ENCODE measurements around the gene ISG20L2. TPM values are rescaled to one million over a fixed set of nuclear protein-coding genes. Genes with fewer than 3 reads are reported as not detected.
"Not testable (repeated sequence)": the region's sequence is repeated elsewhere in the genome, so short reads cannot be mapped to it uniquely, and the experiment has no call there.

The ISG20L2 gene
- total and polyA plus RNA-seq, 4 experiments from 2014 or later, result 11.4 to 53.1 (median 33.6) TPM

GRCh38 chr1:156765666-156766065, 37.1 kb upstream of the ISG20L2 start:
- DNase-seq, result no peak
- intact Hi-C loops (cut with micrococcal nuclease), result no loop called here
- H3K27ac ChIP-seq (ENCODE audit: low read depth, low read length), result no peak overlapping the region
- Mint-ChIP-seq H3K27me3 (no peaks in the 10 kb centered on the region), H3K9me3 (no peaks in the 10 kb centered on the region), H3K36me3 (peaks cover 9 to 14% of the 10 kb centered on the region in 2 donors), H3K4me3 (peak overlapping the region in 2 of 8 donors; percentile 32 to 52), H3K27ac (peak overlapping the region in 1 of 7 donors; percentile 57), H3K4me1 (peaks cover 16 to 27% (median 23%) of the 10 kb centered on the region in 4 donors)
- H3K36me3 ChIP-seq (ENCODE audit: insufficient read depth, low read length), result no peaks in the 10 kb centered on the region
- no peak overlapping the region for H3K4me3 ChIP-seq (ENCODE audit: low read length in 2 of 2)
- no peaks in the 10 kb centered on the region for H3K27me3 ChIP-seq (ENCODE audit: insufficient read depth, low read length)
- peaks cover 36% of the 10 kb centered on the region for H3K4me1 ChIP-seq (ENCODE audit: insufficient read depth, low read length)
- ChIA-PET POLR2A (ENCODE audit: partially characterized antibody) (interaction anchor here (3.3 to 7.8 kb wide), 5 partner anchors 10 to 38 kb away, joined by 17 to 158 read pairs (median 79); partner anchors contain the start of genes HDGF, ISG20L2, METTL25B and MRPL24), CTCF (ENCODE audit: partially characterized antibody) (interaction anchor here (3.9 to 8.7 kb wide), 2 partner anchors 37 to 76 kb away, joined by 16 to 91 read pairs; partner anchors contain the start of genes ISG20L2 and METTL25B)
- H3K9me3 ChIP-seq (ENCODE audit: control insufficient read depth in 1 of 2, low read length in 2 of 2), result no peaks in the 10 kb centered on the region

GRCh38 chr1:156765136-156765535, 36.6 kb upstream of the ISG20L2 start:
- H3K27me3 ChIP-seq (ENCODE audit: insufficient read depth, low read length); H3K4me3 ChIP-seq (ENCODE audit: low read length in 2 of 2); H3K27me3 Mint-ChIP-seq; intact Hi-C loops (cut with micrococcal nuclease); H3K36me3 ChIP-seq (ENCODE audit: insufficient read depth, low read length); H3K27ac ChIP-seq (ENCODE audit: low read depth, low read length); H3K9me3 ChIP-seq (ENCODE audit: control insufficient read depth in 1 of 2, low read length in 2 of 2); H3K9me3 Mint-ChIP-seq; DNase-seq; H3K4me3 Mint-ChIP-seq: not testable (repeated sequence)
- H3K36me3 Mint-ChIP-seq, result peaks cover 5 to 10% of the 10 kb centered on the region in 2 donors
- peaks cover 16 to 22% (median 20%) of the 10 kb centered on the region in 4 donors for H3K4me1 Mint-ChIP-seq
- H3K27ac Mint-ChIP-seq, result peak overlapping the region in 1 of 7 donors; percentile 57
- ChIA-PET POLR2A (ENCODE audit: partially characterized antibody) (interaction anchor here (3.3 to 7.8 kb wide), 5 partner anchors 10 to 38 kb away, joined by 17 to 158 read pairs (median 79); partner anchors contain the start of genes HDGF, ISG20L2, METTL25B and MRPL24), CTCF (ENCODE audit: partially characterized antibody) (interaction anchor here (8.7 kb wide), 1 partner anchor 37 kb away, joined by 91 read pairs; the partner anchor contains the start of genes ISG20L2 and METTL25B)
- peaks cover 32% of the 10 kb centered on the region for H3K4me1 ChIP-seq (ENCODE audit: insufficient read depth, low read length)

- Histone ChIP-seq H3K36me3 (ENCODE audit: insufficient read depth, low read length) (no peaks in the 10 kb centered on the region), H3K27ac (ENCODE audit: low read depth, low read length) (no peak overlapping the region), H3K27me3 (ENCODE audit: insufficient read depth, low read length) (no peaks in the 10 kb centered on the region), H3K4me1 (ENCODE audit: insufficient read depth, low read length) (peaks cover 2% of the 10 kb centered on the region), H3K9me3 (ENCODE audit: control insufficient read depth in 1 of 2, low read length in 2 of 2) (no peaks in the 10 kb centered on the region), H3K4me3 (ENCODE audit: low read length in 2 of 2) (no peak overlapping the region)
- intact Hi-C loops (cut with micrococcal nuclease), result no loop called here
- ChIA-PET POLR2A (ENCODE audit: partially characterized antibody) (interaction anchor here (1.2 to 7.8 kb wide), 2 partner anchors 9 to 20 kb away, joined by 3 to 97 read pairs; partner anchors contain the start of genes HDGF and MRPL24), CTCF (ENCODE audit: partially characterized antibody) (interaction anchor here (0.6 to 1.6 kb wide), 2 partner anchors 35 to 38 kb away, joined by 3 to 4 read pairs; no protein-coding TSS in a partner anchor)
- Mint-ChIP-seq H3K9me3 (no peaks in the 10 kb centered on the region), H3K4me3 (peak overlapping the region in 1 of 8 donors; percentile 26), H3K27ac (no peak overlapping the region), H3K27me3 (no peaks in the 10 kb centered on the region), H3K4me1 (peaks cover 0 to 5% (median 3%) of the 10 kb centered on the region in 4 donors), H3K36me3 (no peaks in the 10 kb centered on the region)
- DNase-seq, result no peak
Measured at GRCh38 chr1:156760796-156761104, 32.2 kb upstream of the ISG20L2 start.

GRCh38 chr1:156760092-156760795, 31.7 kb upstream of the ISG20L2 start:
- peaks cover 0 to 5% (median 3%) of the 10 kb centered on the region in 4 donors for H3K4me1 Mint-ChIP-seq
- no peaks in the 10 kb centered on the region for H3K36me3 ChIP-seq (ENCODE audit: insufficient read depth, low read length)
- no peak overlapping the region for H3K27ac ChIP-seq (ENCODE audit: low read depth, low read length)
- CTCF ChIA-PET (ENCODE audit: partially characterized antibody), result interaction anchor here (0.6 to 1.6 kb wide), 2 partner anchors 34 to 38 kb away, joined by 3 to 4 read pairs; no protein-coding TSS in a partner anchor
- no peaks in the 10 kb centered on the region for H3K9me3 Mint-ChIP-seq
- DNase-seq, result no peak
- no peaks in the 10 kb centered on the region for H3K9me3 ChIP-seq (ENCODE audit: control insufficient read depth in 1 of 2, low read length in 2 of 2)
- H3K36me3 Mint-ChIP-seq, result no peaks in the 10 kb centered on the region
- POLR2A ChIA-PET (ENCODE audit: partially characterized antibody), result interaction anchor here (1.2 to 7.8 kb wide), 2 partner anchors 9 to 19 kb away, joined by 3 to 97 read pairs; partner anchors contain the start of genes HDGF and MRPL24
- no peaks in the 10 kb centered on the region for H3K27me3 Mint-ChIP-seq
- no peak overlapping the region for H3K4me3 ChIP-seq (ENCODE audit: low read length in 2 of 2)
- no peaks in the 10 kb centered on the region for H3K27me3 ChIP-seq (ENCODE audit: insufficient read depth, low read length)
- no peak overlapping the region for H3K4me3 Mint-ChIP-seq
- intact Hi-C loops (cut with micrococcal nuclease), result no loop called here
- no peaks in the 10 kb centered on the region for H3K4me1 ChIP-seq (ENCODE audit: insufficient read depth, low read length)
- H3K27ac Mint-ChIP-seq, result no peak overlapping the region

GRCh38 chr1:156757572-156758253, 29.1 kb upstream of the ISG20L2 start:
- CTCF ChIA-PET (ENCODE audit: partially characterized antibody), result interaction anchor here (0.9 to 2.4 kb wide), 2 partner anchors 11 to 68 kb away, joined by 3 to 8 read pairs; no protein-coding TSS in a partner anchor
- H3K9me3 ChIP-seq (ENCODE audit: control insufficient read depth in 1 of 2, low read length in 2 of 2); H3K9me3 Mint-ChIP-seq; H3K27me3 ChIP-seq (ENCODE audit: insufficient read depth, low read length); H3K27ac ChIP-seq (ENCODE audit: low read depth, low read length); H3K36me3 Mint-ChIP-seq; H3K27me3 Mint-ChIP-seq; H3K36me3 ChIP-seq (ENCODE audit: insufficient read depth, low read length); DNase-seq; H3K4me3 Mint-ChIP-seq; intact Hi-C loops (cut with micrococcal nuclease); H3K4me3 ChIP-seq (ENCODE audit: low read length in 2 of 2); H3K4me1 ChIP-seq (ENCODE audit: insufficient read depth, low read length): not testable (repeated sequence)
- Mint-ChIP-seq H3K27ac (peak overlapping the region in 1 of 7 donors; percentile 13), H3K4me1 (peaks cover 4 to 17% (median 11%) of the 10 kb centered on the region in 4 donors)
- POLR2A ChIA-PET (ENCODE audit: partially characterized antibody), result interaction anchor here (1.3 kb wide), 1 partner anchor 9 kb away, joined by 4 read pairs; the partner anchor contains the start of gene PRCC

GRCh38 chr1:156756355-156756754, 27.8 kb upstream of the ISG20L2 start:
- intact Hi-C loops (cut with micrococcal nuclease), result no loop called here
- H3K4me3 Mint-ChIP-seq, result no peak overlapping the region
- CTCF ChIA-PET (ENCODE audit: partially characterized antibody), result interaction anchor here (0.7 to 2.4 kb wide), 5 partner anchors 30 to 150 kb away, joined by 3 to 8 read pairs (median 3); partner anchors contain the start of gene NTRK1
- peaks cover 9 to 30% (median 16%) of the 10 kb centered on the region in 4 donors for H3K4me1 Mint-ChIP-seq
- POLR2A ChIA-PET (ENCODE audit: partially characterized antibody), result interaction anchor here (1.1 to 3.4 kb wide), 3 partner anchors 9 to 15 kb away, joined by 3 to 17 read pairs (median 3); partner anchors contain the start of genes MRPL24 and PRCC
- DNase-seq, result no peak
- H3K27ac Mint-ChIP-seq, result no peak overlapping the region
- H3K36me3 ChIP-seq (ENCODE audit: insufficient read depth, low read length), result no peaks in the 10 kb centered on the region
- no peaks in the 10 kb centered on the region for H3K9me3 Mint-ChIP-seq
- peaks cover 12% of the 10 kb centered on the region for H3K4me1 ChIP-seq (ENCODE audit: insufficient read depth, low read length)
- H3K36me3 Mint-ChIP-seq, result peaks cover 0 to 5% of the 10 kb centered on the region in 2 donors
- no peaks in the 10 kb centered on the region for H3K9me3 ChIP-seq (ENCODE audit: control insufficient read depth in 1 of 2, low read length in 2 of 2)
- no peak overlapping the region for H3K4me3 ChIP-seq (ENCODE audit: low read length in 2 of 2)
- H3K27me3 ChIP-seq (ENCODE audit: insufficient read depth, low read length), result no peaks in the 10 kb centered on the region
- no peaks in the 10 kb centered on the region for H3K27me3 Mint-ChIP-seq
- no peak overlapping the region for H3K27ac ChIP-seq (ENCODE audit: low read depth, low read length)
